A172 (cell line): ENCODE data around the gene ST8SIA4. TPM values are rescaled to one million over a fixed set of nuclear protein-coding genes. Genes with fewer than 3 reads are reported as not detected.

Source experiments
- DNase-seq: peaks from one replicate; pipeline ENCODE4 v3.0.0-alpha.2; 2015; ENCODE audit warnings: low spot score
- total RNA-seq: library from RNA; depleted of rRNA; stranded (reverse); fragments of >200 nt; shearing (Covaris generic); gene quantifications from 2 replicates; pipeline ENCODE4 v1.2.3, GENCODE V29; 2014; rRNA removed

The ST8SIA4 gene
- total RNA-seq: 0.07 TPM in 2 replicates

DNA sequence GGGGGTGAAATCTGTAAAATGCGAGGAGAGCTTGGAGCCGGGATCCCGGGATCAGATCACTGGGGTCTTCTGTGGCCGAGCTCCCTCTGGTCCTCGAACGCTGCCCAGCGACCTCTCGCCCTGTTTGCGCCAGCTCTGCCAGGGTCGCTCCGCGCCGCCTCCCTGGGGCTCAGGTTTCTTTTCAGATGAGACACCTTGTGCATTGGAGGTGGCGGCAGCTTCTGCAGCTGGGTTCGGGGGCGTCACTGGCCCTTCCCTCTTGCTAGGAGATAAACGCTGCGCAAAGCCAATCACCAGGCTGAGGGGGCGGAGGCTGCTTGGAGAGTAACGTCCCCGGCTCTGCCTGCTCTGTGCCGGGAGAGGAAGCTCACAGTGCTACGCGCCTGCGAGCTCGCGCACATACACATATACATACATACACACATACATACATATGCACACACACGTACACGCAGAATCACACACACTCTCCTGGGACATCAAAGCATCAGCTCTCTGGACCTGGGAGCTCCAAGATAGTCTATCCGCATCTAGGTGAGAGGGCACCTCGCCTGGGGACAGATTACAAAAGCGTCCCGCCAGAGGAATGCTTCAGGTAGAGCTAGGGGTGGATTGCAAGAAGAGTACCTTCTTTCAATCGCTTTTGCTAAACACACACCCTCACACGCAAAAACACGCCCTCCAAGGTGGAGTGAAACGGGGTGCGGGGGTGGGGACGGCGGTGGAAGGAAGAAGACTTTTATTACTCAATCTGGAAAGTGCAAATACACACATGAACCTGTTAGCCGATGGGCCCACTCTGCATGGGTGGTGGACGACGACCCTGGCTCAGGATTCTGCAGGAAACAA lies at the start of gene ST8SIA4:
ST8SIA4 (minus strand) TSS at position 244 of the 849 bp plus-strand sequence. CDS start 327 bp downstream, outside the sequence.
- DNase-seq: no peak

GRCh38 chr5:100950985-100951384 lies 47.9 kb upstream of the ST8SIA4 start:
- DNase-seq: peak; percentile 5

- DNase-seq: no peak
These were observed 10.2 kb upstream of the ST8SIA4 start for GRCh38 chr5:100913298-100913697.

- DNase-seq: no peak
These were observed 6.0 kb upstream of the ST8SIA4 start for GRCh38 chr5:100909034-100909433.

GRCh38 chr5:100905259-100905914 lies 2.3 kb upstream of the ST8SIA4 start:
- DNase-seq: no peak

DNA sequence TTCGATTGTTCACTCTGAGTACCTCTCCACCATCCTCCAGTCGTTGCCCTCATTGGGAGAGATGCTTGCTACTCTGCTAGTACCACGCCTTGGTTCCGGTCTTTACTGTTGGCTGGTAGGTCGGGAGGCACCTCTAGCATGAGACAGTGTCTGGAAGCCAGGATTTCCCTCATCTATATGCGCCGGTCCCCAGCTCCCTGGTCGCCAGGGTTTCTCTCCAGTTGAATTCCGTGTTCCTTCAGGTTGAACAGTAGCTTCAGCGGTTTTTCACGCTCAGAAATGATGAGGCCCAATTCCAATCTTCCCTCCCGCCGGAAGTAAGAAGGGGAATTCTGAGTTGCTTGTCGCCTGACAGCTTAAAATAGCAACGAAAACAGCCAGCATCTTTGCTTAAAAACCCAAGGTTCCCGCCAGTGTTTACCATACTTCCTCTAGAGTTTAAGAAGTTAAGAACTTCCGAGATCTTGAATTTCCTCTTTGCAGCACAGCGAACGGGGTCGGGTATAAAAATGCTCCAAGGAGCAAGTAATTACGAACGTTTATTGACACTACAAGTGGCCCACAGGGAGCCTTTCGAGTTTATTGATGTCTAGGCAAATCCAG lies 1.3 kb upstream of the ST8SIA4 start:
- DNase-seq: no peak

DNA sequence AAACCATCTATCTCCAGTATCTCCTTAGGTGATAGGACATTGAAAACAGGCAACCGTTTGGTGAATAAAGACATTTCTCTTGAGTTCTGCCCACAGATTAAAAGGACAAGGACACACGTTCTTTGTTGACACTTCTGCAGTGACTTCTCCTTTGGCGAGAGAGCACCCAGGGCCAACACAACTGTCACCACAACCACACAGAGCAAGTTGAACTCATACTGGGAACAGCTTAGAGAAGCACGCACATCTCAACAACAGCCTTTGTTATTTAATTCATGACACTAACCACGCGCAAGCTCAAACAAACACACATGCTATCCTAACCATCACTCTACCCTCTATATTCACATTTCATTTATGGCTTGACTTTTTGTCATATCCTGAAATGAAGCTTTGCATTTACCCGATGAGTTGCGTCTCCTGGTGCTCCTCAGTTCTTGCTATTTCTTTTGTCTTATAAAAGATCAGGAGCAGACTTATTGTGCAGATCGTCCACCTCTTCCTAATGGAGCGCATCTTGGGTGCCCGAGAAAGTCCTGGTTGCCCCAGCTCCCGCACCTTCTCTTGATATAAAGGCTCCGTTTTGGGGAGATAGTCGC lies 543 bp downstream of the ST8SIA4 start:
- no peak for DNase-seq

GRCh38 chr5:100901821-100902341 lies 1.2 kb downstream of the ST8SIA4 start:
- DNase-seq: no peak

- DNase-seq: peak; percentile 69
These were observed 2.0 kb downstream of the ST8SIA4 start for GRCh38 chr5:100900796-100901781.

GRCh38 chr5:100900142-100900795 lies 2.8 kb downstream of the ST8SIA4 start:
- DNase-seq: peak; percentile 46

GRCh38 chr5:100899675-100900074 lies 3.4 kb downstream of the ST8SIA4 start:
- no peak for DNase-seq

DNA sequence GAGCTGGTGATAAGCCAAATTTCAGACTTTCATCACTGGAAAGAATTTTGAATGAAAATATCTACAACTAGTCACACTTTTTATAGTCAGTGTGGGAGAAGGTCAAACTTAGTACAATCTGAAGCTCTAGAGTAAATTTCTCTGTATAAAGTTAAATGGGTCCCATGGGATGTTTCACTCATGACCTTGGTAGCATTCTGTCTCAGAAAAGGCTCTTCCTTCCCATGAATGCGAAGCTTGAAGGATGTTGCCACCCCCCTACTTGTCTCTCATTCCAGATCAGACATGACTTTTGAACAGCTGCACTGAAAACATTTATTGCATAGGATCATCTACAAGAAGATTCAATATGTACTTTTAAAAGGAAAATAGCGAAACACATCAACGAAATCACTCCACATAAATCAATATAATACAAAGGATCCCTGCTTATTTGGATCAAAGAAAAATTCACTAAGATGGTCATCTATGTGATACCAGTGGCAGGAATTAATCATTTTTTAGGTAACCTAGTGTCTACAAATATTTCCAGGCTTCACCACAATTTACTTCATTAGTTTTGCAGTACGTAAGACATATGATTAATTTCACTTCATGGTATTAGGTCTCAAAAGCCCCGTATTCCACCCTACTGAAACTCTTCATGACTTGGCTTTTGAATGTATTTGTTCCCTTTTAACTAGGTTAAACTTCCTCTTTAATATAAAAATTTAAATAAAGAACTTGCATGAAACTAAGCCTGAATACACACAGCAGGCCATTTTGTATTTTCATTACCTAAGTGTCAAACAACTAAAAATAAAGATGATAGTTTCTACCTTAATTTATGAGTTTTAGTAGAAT lies 4.4 kb downstream of the ST8SIA4 start:
- DNase-seq: no peak

DNA sequence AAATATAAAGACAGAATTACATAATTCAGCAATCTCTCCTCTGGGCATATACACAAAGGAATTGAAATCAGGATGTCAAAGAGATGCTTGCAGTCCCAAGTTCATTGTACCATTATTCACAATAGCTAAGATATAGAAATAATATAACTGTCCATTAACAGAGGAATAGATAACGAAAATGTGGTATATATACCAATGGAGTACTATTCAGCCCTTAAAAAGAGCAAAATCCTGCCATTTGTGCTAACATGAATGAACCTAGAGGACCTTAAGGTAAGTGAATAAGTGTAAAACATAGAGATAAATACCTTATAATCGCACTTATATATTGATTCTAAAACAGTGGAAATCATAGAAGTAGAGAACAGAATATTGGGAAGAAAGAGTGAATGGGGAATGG lies 7.0 kb downstream of the ST8SIA4 start:
- DNase-seq: no peak

DNA sequence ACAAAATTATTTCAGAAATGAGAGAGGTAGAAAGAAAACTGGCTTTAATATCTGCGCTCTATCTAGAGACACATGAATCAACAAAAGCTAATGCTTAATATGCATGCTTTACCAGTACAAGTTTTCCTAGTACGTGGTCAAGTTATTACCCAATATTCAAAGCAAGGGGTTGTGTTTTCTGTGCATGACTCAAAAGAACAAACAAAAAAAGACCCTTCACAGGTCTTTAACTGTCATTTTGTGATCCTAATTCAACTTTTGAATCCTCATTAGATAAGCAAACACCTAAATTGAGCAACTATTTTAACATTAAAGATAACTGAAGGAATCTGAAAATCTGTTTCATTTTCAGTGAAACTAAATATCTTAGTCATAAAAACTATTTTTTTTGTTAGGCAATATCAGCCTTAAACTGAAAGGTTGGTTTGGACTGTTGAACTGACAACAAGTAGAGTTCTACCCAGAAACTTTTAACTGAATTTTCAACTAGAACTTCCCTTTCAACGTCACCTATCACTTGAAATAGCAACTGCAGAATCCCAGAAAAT lies 12.5 kb downstream of the ST8SIA4 start:
- no peak for DNase-seq

DNA sequence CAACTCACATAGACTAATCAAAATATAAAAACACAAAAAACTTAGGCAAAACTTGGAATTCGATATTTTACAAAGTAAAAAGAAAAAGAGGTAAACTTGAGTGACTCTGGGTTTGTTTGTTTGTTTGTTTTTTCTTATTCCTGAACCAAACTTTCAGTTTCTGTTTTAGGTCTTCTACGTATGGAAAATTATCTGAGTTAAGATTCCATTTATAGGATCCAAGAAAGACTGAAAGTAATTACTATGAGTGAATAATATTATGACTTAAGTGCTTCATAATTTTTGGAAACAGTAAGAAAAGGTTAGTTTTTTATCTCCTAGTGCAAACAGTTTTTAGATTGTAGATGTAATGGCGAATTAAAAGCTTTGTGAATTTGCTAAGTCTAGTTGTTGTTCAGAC lies 13.2 kb downstream of the ST8SIA4 start:
- DNase-seq: peak; percentile 8

DNA sequence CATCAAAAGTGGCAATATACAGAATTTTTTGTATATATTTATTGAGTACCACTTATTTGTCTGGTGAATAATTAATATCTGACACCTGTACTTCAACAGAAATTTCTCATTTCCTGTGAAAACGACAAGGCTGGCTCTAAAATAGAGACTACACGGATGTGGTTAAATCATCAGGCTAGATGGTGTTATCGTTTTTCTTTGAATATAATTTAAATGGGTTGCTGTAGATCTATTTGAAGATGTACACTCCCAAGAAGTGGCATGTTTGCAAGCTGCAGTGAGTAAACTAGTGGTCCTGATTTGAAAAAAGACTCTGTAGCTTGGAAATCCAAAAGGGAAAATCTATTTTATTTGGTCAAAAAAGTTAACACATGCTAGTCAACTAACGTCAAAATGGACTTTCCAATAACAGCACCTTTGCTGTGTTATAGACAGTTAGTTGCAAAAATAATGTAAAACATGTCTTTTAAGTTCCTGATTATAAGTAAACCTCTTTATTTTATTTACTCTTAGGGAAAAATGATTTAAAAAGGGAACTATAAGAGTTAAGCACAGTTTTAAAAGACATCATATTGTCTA lies 13.8 kb downstream of the ST8SIA4 start:
- no peak for DNase-seq

GRCh38 chr5:100877274-100877673 lies 25.8 kb downstream of the ST8SIA4 start:
- DNase-seq: no peak

DNA sequence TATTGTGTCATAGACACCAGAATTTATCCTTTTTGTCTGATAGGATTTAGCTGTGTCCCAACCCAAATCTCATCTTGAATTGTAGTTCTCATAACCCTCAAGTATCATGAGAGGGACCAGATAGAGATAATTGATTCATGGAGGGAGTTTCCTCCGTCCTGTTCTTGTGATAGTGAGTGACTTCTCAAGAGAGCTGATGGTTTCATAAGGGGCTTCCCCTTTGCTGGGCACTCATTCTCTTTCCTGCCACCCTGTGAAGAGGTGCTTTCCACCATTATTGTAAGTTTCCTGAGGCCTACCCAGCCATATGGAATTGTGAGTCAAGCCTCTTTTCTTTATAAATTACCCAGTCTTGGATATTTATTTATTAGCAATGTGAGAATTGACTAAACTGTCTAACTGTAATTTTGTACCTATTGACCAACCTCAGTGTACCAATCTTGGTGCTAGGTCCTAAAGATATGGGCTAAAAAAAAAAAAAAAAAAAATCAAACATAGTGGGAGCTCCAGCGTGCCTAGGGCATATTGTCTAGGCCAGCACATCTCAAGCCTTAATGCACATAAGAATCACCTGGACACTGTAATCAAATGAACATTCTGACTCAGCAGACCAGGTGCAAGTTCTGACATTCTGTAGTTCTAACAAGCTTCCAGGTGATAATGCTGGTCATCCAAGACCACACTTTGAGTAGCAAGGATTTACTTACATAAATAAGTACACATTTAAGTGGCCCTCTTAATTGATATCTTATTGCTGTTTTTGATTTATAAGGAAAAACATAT lies 30.5 kb downstream of the ST8SIA4 start:
- DNase-seq: no peak
